HCT116 (cell line): ENCODE results near the gene ZNF628. TPM values are rescaled to one million over a fixed set of nuclear protein-coding genes. Genes with fewer than 3 reads are reported as not detected.

Experiments used
- ATAC-seq: fragments of 200-7000 bp; cut with Tn5 transposase; 2 replicates; pipeline ENCODE4 v1.9.1; 2020; ENCODE audit warnings: mild to moderate bottlenecking, moderate library complexity
- BruUV-seq: library from RNA; stranded (reverse); fragments of 400-500 nt; replicated peaks from 2 replicates; lab custom pipeline; 2021; lab: Mats Ljungman, UMichigan
- CTCF ChIA-PET: fragments of 300-600 bp; sonication (Branson Sonifier 250); formaldehyde crosslinking; loops from one replicate; lab custom pipeline; 2021; ENCODE audit warnings: antibody characterized with exemption; lab: Charles Lee
- POLR2A ChIA-PET: fragments of 300-600, 350-600 bp; sonication (Branson Sonifier 250); formaldehyde crosslinking; loops from one replicate; lab custom pipeline; 2021; ENCODE audit warnings: antibody characterized with exemption; lab: Charles Lee
- RAD21 ChIA-PET, 2 experiments: fragments of 300-600 bp; sonication (Branson Sonifier 250); formaldehyde crosslinking; loops; one replicate each; lab custom pipeline; 2023; ENCODE audit warnings: low total read pairs in 2 of 2; ENCODE audit not compliant: uncharacterized antibody in 2 of 2, unreplicated experiment in 2 of 2, low non-redundant PET in 1 of 2; lab: Charles Lee
- DNase-seq: peaks from one replicate; pipeline ENCODE4 v3.0.0-alpha.2; 2010; ENCODE audit warnings: low read depth, low spot score
- H2AFZ ChIP-seq: fragments of 200-600 bp; shearing (Covaris generic), sonication (generic); 2 replicates; pipeline ENCODE4 v1.6.1; 2017; ENCODE audit warnings: low read depth, mixed run types, mixed read lengths, antibody characterized with exemption, low read length; ENCODE audit not compliant: poor library complexity, severe bottlenecking
- H3K27ac ChIP-seq: 2 replicates; pipeline ENCODE4 v1.5.1; 2012; ENCODE audit warnings: low read depth, low read length
- H3K27me3 ChIP-seq: fragments of 200-600 bp; sonication (generic); 2 replicates; pipeline ENCODE4 v1.6.1; 2016; ENCODE audit warnings: mixed run types, low read length, mixed read lengths; ENCODE audit not compliant: insufficient read depth
- H3K36me3 ChIP-seq, 2 experiments: fragments of 200-500 bp in 1 of 2; fragments of 200-600 bp in 1 of 2; sonication (Bioruptor generic) in 1 of 2; sonication (generic) in 1 of 2; 2 replicates each; pipeline versions ENCODE4 v1.5.1 to v1.6.1; 2014 to 2016; ENCODE audit warnings: low read length in 2 of 2, inconsistent platforms in 1 of 2, mixed read lengths in 1 of 2, mixed run types in 1 of 2; ENCODE audit not compliant: insufficient read depth in 2 of 2, control insufficient read depth in 1 of 2
- H3K4me1 ChIP-seq, 2 experiments: fragments of 200-600 bp in 1 of 2; sonication (generic) in 1 of 2; 2 replicates each; pipeline versions ENCODE4 v1.5.1 to v1.6.1; 2012 to 2017; ENCODE audit warnings: low read length in 2 of 2, inconsistent platforms in 1 of 2, mild to moderate bottlenecking in 1 of 2, mixed read lengths in 1 of 2, mixed run types in 1 of 2, moderate library complexity in 1 of 2; ENCODE audit not compliant: insufficient read depth in 2 of 2, control insufficient read depth in 1 of 2
- H3K4me2 ChIP-seq: fragments of 200-600 bp; sonication (generic); 2 replicates; pipeline ENCODE4 v1.6.1; 2017; ENCODE audit warnings: mixed run types, low read length, mixed read lengths
- H3K4me3 ChIP-seq, 2 experiments: fragments of 200-600 bp in 1 of 2; sonication (generic) in 1 of 2; replicated peaks in 1 of 2; 2 replicates each; pipeline ENCODE4 v1.5.1; 2011 to 2016; ENCODE audit warnings: low read length in 2 of 2, control low read depth in 1 of 2, low read depth in 1 of 2, mild to moderate bottlenecking in 1 of 2, mixed read lengths in 1 of 2, mixed run types in 1 of 2
- H3K79me2 ChIP-seq: fragments of 200-600 bp; sonication (generic); 2 replicates; pipeline ENCODE4 v1.6.1; 2017; ENCODE audit warnings: mild to moderate bottlenecking, mixed run types, low read length, moderate library complexity, mixed read lengths; ENCODE audit not compliant: insufficient read depth
- H3K9ac ChIP-seq: fragments of 200-600 bp; sonication (generic); 2 replicates; pipeline ENCODE4 v1.6.1; 2016; ENCODE audit warnings: low read length, mixed read lengths
- H3K9me2 ChIP-seq: fragments of 200-600 bp; sonication (generic), shearing (Covaris generic); 2 replicates; pipeline ENCODE4 v1.6.1; 2017; ENCODE audit warnings: mixed run types, mild to moderate bottlenecking, moderate library complexity; ENCODE audit not compliant: insufficient read depth
- H3K9me3 ChIP-seq, 2 experiments: fragments of 200-500 bp in 1 of 2; fragments of 200-600 bp in 1 of 2; sonication (Bioruptor generic) in 1 of 2; sonication (generic) in 1 of 2; 2 replicates each; pipeline ENCODE4 v1.6.1; 2014 to 2017; ENCODE audit warnings: low read length in 2 of 2, mixed read lengths in 2 of 2, inconsistent platforms in 1 of 2, low read depth in 1 of 2, mild to moderate bottlenecking in 1 of 2, mixed run types in 1 of 2, moderate library complexity in 1 of 2; ENCODE audit not compliant: control insufficient read depth in 1 of 2, insufficient read depth in 1 of 2
- H4K20me1 ChIP-seq: fragments of 200-600 bp; sonication (generic), shearing (Covaris generic); 2 replicates; pipeline ENCODE4 v1.6.1; 2017; ENCODE audit warnings: mixed run types, mild to moderate bottlenecking, moderate library complexity; ENCODE audit not compliant: insufficient read depth
- CBX3 ChIP-seq: IDR thresholded peaks from 2 replicates; pipeline ENCODE4 v1.6.1; 2012; ENCODE audit warnings: low read depth
- REST ChIP-seq: IDR thresholded peaks from 2 replicates; pipeline ENCODE4 v1.6.1; 2012; ENCODE audit warnings: low read depth
- SIN3A ChIP-seq: IDR thresholded peaks from 2 replicates; pipeline ENCODE4 v1.6.1; 2012; ENCODE audit warnings: low read depth
- TCF7L2 ChIP-seq: IDR thresholded peaks from 2 replicates; pipeline ENCODE4 v1.7.0; 2011; ENCODE audit warnings: borderline replicate concordance, inconsistent platforms; ENCODE audit not compliant: insufficient read depth, insufficient read length; ENCODE audit errors: extremely low read depth
- ZFX ChIP-seq: fragments of 450-650 bp; IDR thresholded peaks from 2 replicates; pipeline ENCODE4 v1.6.1; 2017
- intact Hi-C: fragments of 100-400 bp; cut with micrococcal nuclease; formaldehyde crosslinking; loops from 2 replicates; pipeline ENCODE4 v1.10.0; 2022
- total RNA-seq: library from RNA; stranded (reverse); gene quantifications from one replicate; pipeline ENCODE4 v1.2.1, GENCODE V29; 2021; ENCODE audit not compliant: unreplicated experiment
- TF ChIP-seq, protein P1 (sequence below): IDR thresholded peaks from 2 replicates; pipeline ENCODE4 v1.6.1; 2012

ZNF628 gene
- total RNA-seq, 1 experiment from 2014 or later = 14.9 TPM

GRCh38 chr19:55494172-55494761, 17.9 kb downstream of the ZNF628 start:
- Histone ChIP-seq H3K4me2 (no peak overlapping the region), H3K4me1 (peaks cover 0 to 8% of the 10 kb centered on the region in 2 experiments; a peak in 1 of 4 replicates), H2AFZ (no peak overlapping the region), H3K27ac (no peak overlapping the region), H3K27me3 (no peaks in the 10 kb centered on the region), H3K36me3 (no peaks in the 10 kb centered on the region), H3K4me3 (no peak overlapping the region), H3K9me2 (no peaks in the 10 kb centered on the region), H4K20me1 (no peaks in the 10 kb centered on the region), H3K79me2 (no peaks in the 10 kb centered on the region), H3K9ac (no peak overlapping the region), H3K9me3 (no peaks in the 10 kb centered on the region)
- ChIA-PET POLR2A (no interaction called here), RAD21 (no interaction called here), CTCF (interaction anchor here (2.0 kb wide), 1 partner anchor 9 kb away, joined by 5 read pairs; no protein-coding TSS in a partner anchor)
- no TSS peak for BruUV-seq
- no peak for TF ChIP-seq REST
- no peak for TF ChIP-seq ZFX
- no peak for TF ChIP-seq TCF7L2
- no peak for TF ChIP-seq CBX3
- no peak for TF ChIP-seq SIN3A
- TF ChIP-seq, protein P1, sequence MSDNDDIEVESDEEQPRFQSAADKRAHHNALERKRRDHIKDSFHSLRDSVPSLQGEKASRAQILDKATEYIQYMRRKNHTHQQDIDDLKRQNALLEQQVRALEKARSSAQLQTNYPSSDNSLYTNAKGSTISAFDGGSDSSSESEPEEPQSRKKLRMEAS = no peak
- no peak for DNase-seq
- intact Hi-C loops = no loop called here
- no peak for ATAC-seq
